ENCODE results near the gene TFRC.
"Not testable (repeated sequence)": the region's sequence is repeated elsewhere in the genome, so short reads cannot be mapped to it uniquely, and the experiment has no call there.

- TF ChIP-seq POLR2A, CTCF (IDR thresholded peaks at IDR 0.05): not testable (repeated sequence)
Measured at GRCh38 chr3:196056371-196056770, 25.5 kb downstream of the TFRC start.

Data from upper lobe of left lung (tissue), 4 donors.